Measurements from ENCODE around the gene CARM1. TPM values are rescaled to one million over a fixed set of nuclear protein-coding genes. Genes with fewer than 3 reads are reported as not detected.
A peak's percentile ranks its signal among the peaks of the same experiment; 100 is the strongest.

Gene CARM1
- total and polyA plus RNA-seq, 7 experiments from 2014 or later: 0.69 to 43.1 (median 25.5) TPM

GRCh38 chr19:10842788-10843187 lies 28.6 kb upstream of the CARM1 start:
- POLR2A ChIA-PET: interaction anchor here (0.6 kb wide), 1 partner anchor 115 kb away, joined by 5 read pairs; no protein-coding TSS in a partner anchor
- Mint-ChIP-seq H3K27ac (no peak overlapping the region), H3K27me3 (no peaks in the 10 kb centered on the region), H3K9me3 (peaks cover 0 to 15% (median 6%) of the 10 kb centered on the region in 11 donors), H3K4me1 (peaks cover 0 to 6% (median 0%) of the 10 kb centered on the region in 7 donors), H3K36me3 (peaks cover 4 to 6% (median 5%) of the 10 kb centered on the region in 5 donors), H3K4me3 (no peak overlapping the region)
- CTCF ChIA-PET: interaction anchor here (1.3 kb wide), 1 partner anchor 22 kb away, joined by 4 read pairs; no protein-coding TSS in a partner anchor
- Histone ChIP-seq H3K27me3 (ENCODE audit: control insufficient read depth in 2 of 2, insufficient read depth in 2 of 2, low read length in 2 of 2) (no peaks in the 10 kb centered on the region), H3K36me3 (ENCODE audit: control insufficient read depth in 2 of 3, insufficient read depth in 3 of 3, low read length in 3 of 3) (no peaks in the 10 kb centered on the region), H3K9me3 (ENCODE audit: control insufficient read depth in 2 of 3, low read length in 3 of 3) (peaks cover 0 to 7% (median 0%) of the 10 kb centered on the region in 3 experiments), H3K4me1 (ENCODE audit: control insufficient read depth in 2 of 2, insufficient read depth in 2 of 2, low read length in 2 of 2) (peaks cover 0 to 4% of the 10 kb centered on the region in 2 donors), H3K4me3 (ENCODE audit: low read length) (no peak overlapping the region), H3K27ac (ENCODE audit: low read depth, low read length) (no peak overlapping the region)
- DNase-seq (no peak), ATAC-seq (no peak)
- intact Hi-C loops (cut with micrococcal nuclease): no loop called here

DNA sequence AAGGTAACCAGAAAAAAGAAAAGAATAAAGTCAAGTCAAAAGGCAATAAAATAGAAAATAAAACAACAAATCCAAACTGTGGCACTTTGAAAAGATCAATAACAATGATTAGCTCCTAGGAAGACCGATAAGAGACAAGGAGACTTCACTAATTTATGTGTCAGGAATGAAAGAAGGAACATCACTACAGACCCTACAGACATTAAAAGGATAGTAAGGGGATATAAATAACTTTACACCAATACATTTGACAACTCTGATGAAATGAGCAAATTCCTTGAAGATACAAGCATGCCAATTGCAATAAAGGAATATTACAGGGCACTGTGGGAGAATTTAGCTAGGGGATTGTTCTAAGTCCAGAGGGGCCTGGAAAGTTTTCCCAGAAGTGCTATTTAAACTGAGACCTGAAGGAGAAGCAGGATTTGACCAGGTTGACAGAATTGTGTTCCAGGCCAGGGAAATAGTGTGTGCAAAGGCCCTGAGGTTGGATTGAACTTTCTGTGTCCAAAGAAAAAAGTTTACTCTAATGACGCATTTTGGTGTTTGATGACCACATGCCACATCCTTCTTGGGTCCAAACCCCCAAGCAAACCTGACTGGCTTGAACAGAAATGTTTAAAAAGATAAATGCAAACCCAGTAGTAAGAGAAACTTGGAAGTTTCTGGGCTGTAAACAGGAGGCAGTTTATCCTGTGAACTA lies 24.7 kb upstream of the CARM1 start:
- CTCF ChIA-PET: interaction anchor here (1.2 to 1.5 kb wide), 2 partner anchors 18 to 19 kb away, joined by 4 read pairs; no protein-coding TSS in a partner anchor
- POLR2A ChIA-PET: interaction anchor here (0.5 to 2.0 kb wide), 3 partner anchors 11 to 1461 kb away, joined by 3 to 7 read pairs (median 3); partner anchors contain the start of gene TMED1
- ATAC-seq: no peak
- no peak for DNase-seq
- no peak overlapping the region for H3K27ac ChIP-seq (ENCODE audit: low read depth, low read length)
- no peaks in the 10 kb centered on the region for H3K36me3 ChIP-seq (ENCODE audit: control insufficient read depth in 2 of 3, insufficient read depth in 3 of 3, low read length in 3 of 3)
- peaks cover 4 to 9% (median 5%) of the 10 kb centered on the region in 5 donors for H3K36me3 Mint-ChIP-seq
- H3K27me3 ChIP-seq (ENCODE audit: control insufficient read depth in 2 of 2, insufficient read depth in 2 of 2, low read length in 2 of 2): no peaks in the 10 kb centered on the region
- peaks cover 0 to 5% of the 10 kb centered on the region in 2 donors for H3K4me1 ChIP-seq (ENCODE audit: control insufficient read depth in 2 of 2, insufficient read depth in 2 of 2, low read length in 2 of 2)
- intact Hi-C loops (cut with micrococcal nuclease): no loop called here
- peaks cover 0 to 15% (median 5%) of the 10 kb centered on the region in 11 donors for H3K9me3 Mint-ChIP-seq
- H3K4me3 Mint-ChIP-seq: peak overlapping the region in 3 of 10 donors; percentile 13 to 36 (median 23)
- H3K9me3 ChIP-seq (ENCODE audit: control insufficient read depth in 2 of 3, low read length in 3 of 3): peaks cover 0 to 7% (median 0%) of the 10 kb centered on the region in 3 experiments
- peaks cover 4 to 12% (median 7%) of the 10 kb centered on the region in 7 donors for H3K4me1 Mint-ChIP-seq
- no peak overlapping the region for H3K27ac Mint-ChIP-seq
- H3K4me3 ChIP-seq (ENCODE audit: low read length): no peak overlapping the region
- H3K27me3 Mint-ChIP-seq: no peaks in the 10 kb centered on the region

- peaks cover 0 to 5% of the 10 kb centered on the region in 2 donors for H3K4me1 ChIP-seq (ENCODE audit: control insufficient read depth in 2 of 2, insufficient read depth in 2 of 2, low read length in 2 of 2)
- intact Hi-C loops (cut with micrococcal nuclease): no loop called here
- peak within 1 kb of the TSS; percentile 66 to 87 (median 78) for H3K4me3 Mint-ChIP-seq
- DNase-seq (no peak), ATAC-seq (peak; percentile 76)
- POLR2A ChIA-PET: no interaction called here
- no peaks in the 10 kb centered on the region for H3K36me3 ChIP-seq (ENCODE audit: control insufficient read depth in 2 of 3, insufficient read depth in 3 of 3, low read length in 3 of 3)
- H3K4me1 Mint-ChIP-seq: peaks cover 4 to 14% (median 8%) of the 10 kb centered on the region in 7 donors
- H3K27me3 Mint-ChIP-seq: no peaks in the 10 kb centered on the region
- no peak within 1 kb of the TSS for H3K27ac ChIP-seq (ENCODE audit: low read depth, low read length)
- CTCF ChIA-PET: no interaction called here
- H3K9me3 ChIP-seq (ENCODE audit: control insufficient read depth in 2 of 3, low read length in 3 of 3): peaks cover 0 to 7% (median 0%) of the 10 kb centered on the region in 3 experiments
- peaks cover 4 to 9% (median 5%) of the 10 kb centered on the region in 5 donors for H3K36me3 Mint-ChIP-seq
- H3K4me3 ChIP-seq (ENCODE audit: low read length): peak within 1 kb of the TSS; percentile 27
- peaks cover 0 to 15% (median 5%) of the 10 kb centered on the region in 11 donors for H3K9me3 Mint-ChIP-seq
- H3K27ac Mint-ChIP-seq: peak within 1 kb of the TSS in 8 of 9 donors; percentile 61 to 83 (median 76)
- no peaks in the 10 kb centered on the region for H3K27me3 ChIP-seq (ENCODE audit: control insufficient read depth in 2 of 2, insufficient read depth in 2 of 2, low read length in 2 of 2)
Observed at GRCh38 chr19:10848230-10848856, 23.0 kb upstream of the CARM1 start, which contains the start of gene C19orf38. Gene C19orf38, plus strand, starts transcription at chr19:10848415. Its CDS starts 94 bp downstream, at chr19:10848509.

GRCh38 chr19:10850631-10851030 lies 20.7 kb upstream of the CARM1 start:
- no peak for DNase-seq
- peaks cover 0 to 5% of the 10 kb centered on the region in 2 donors for H3K4me1 ChIP-seq (ENCODE audit: control insufficient read depth in 2 of 2, insufficient read depth in 2 of 2, low read length in 2 of 2)
- H3K4me3 ChIP-seq (ENCODE audit: low read length): no peak overlapping the region
- intact Hi-C loops (cut with micrococcal nuclease): no loop called here
- ChIA-PET CTCF (interaction anchor here (1.1 kb wide), 1 partner anchor 14 kb away, joined by 3 read pairs; no protein-coding TSS in a partner anchor), POLR2A (no interaction called here)
- Mint-ChIP-seq H3K27ac (no peak overlapping the region), H3K27me3 (no peaks in the 10 kb centered on the region), H3K9me3 (peaks cover 0 to 11% (median 5%) of the 10 kb centered on the region in 11 donors), H3K4me1 (peaks cover 4 to 12% (median 8%) of the 10 kb centered on the region in 7 donors), H3K4me3 (no peak overlapping the region), H3K36me3 (peaks cover 4 to 9% (median 5%) of the 10 kb centered on the region in 5 donors)
- ATAC-seq: no peak
- peaks cover 0 to 7% (median 0%) of the 10 kb centered on the region in 3 experiments for H3K9me3 ChIP-seq (ENCODE audit: control insufficient read depth in 2 of 3, low read length in 3 of 3)
- H3K27ac ChIP-seq (ENCODE audit: low read depth, low read length): no peak overlapping the region
- H3K27me3 ChIP-seq (ENCODE audit: control insufficient read depth in 2 of 2, insufficient read depth in 2 of 2, low read length in 2 of 2): no peaks in the 10 kb centered on the region
- no peaks in the 10 kb centered on the region for H3K36me3 ChIP-seq (ENCODE audit: control insufficient read depth in 2 of 3, insufficient read depth in 3 of 3, low read length in 3 of 3)

- Histone ChIP-seq H3K36me3 (ENCODE audit: control insufficient read depth in 2 of 3, insufficient read depth in 3 of 3, low read length in 3 of 3) (no peaks in the 10 kb centered on the region), H3K27ac (ENCODE audit: low read depth, low read length) (no peak overlapping the region), H3K9me3 (ENCODE audit: control insufficient read depth in 2 of 3, low read length in 3 of 3) (no peaks in the 10 kb centered on the region), H3K27me3 (ENCODE audit: control insufficient read depth in 2 of 2, insufficient read depth in 2 of 2, low read length in 2 of 2) (no peaks in the 10 kb centered on the region), H3K4me3 (ENCODE audit: low read length) (no peak overlapping the region), H3K4me1 (ENCODE audit: control insufficient read depth in 2 of 2, insufficient read depth in 2 of 2, low read length in 2 of 2) (peaks cover 0 to 5% of the 10 kb centered on the region in 2 donors)
- H3K4me3 Mint-ChIP-seq: no peak overlapping the region
- peaks cover 4 to 13% (median 8%) of the 10 kb centered on the region in 7 donors for H3K4me1 Mint-ChIP-seq
- H3K9me3 Mint-ChIP-seq: no peaks in the 10 kb centered on the region
- ATAC-seq (no peak), DNase-seq (no peak)
- H3K27ac Mint-ChIP-seq: peak overlapping the region in 1 of 9 donors; percentile 65
- H3K36me3 Mint-ChIP-seq: peaks cover 0 to 4% (median 0%) of the 10 kb centered on the region in 5 donors
- intact Hi-C loops (cut with micrococcal nuclease): no loop called here
- ChIA-PET POLR2A (interaction anchor here (1.2 kb wide), 1 partner anchor 16 kb away, joined by 3 read pairs; the partner anchor contains the start of gene TMED1), CTCF (interaction anchor here (0.6 kb wide), 2 partner anchors 16 to 107 kb away, joined by 3 to 6 read pairs; partner anchors contain the start of gene TMED1)
- no peaks in the 10 kb centered on the region for H3K27me3 Mint-ChIP-seq
Observed at GRCh38 chr19:10852098-10852800, 19.1 kb upstream of the CARM1 start.

DNA sequence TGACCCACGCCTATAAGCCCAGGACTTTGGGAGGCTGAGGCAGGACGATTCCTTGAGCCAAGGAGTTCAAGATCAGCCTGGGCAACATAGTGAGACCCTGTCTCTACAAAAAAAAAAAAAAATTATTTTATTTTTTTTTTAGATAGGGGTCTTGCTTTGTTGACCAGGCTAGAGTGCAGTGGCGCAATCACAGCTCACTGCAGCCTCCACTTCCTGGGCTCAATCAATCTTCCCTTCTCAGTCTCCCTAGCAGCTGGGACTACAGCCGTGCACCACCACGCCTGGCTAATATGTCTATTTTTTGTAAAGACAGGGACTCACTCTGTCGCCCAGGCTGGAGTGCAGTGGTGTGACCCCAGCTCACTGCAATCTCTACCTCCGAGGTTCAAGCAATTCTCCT lies 18.4 kb upstream of the CARM1 start:
- intact Hi-C loops (cut with micrococcal nuclease): no loop called here
- ATAC-seq: no peak

More for the DNA sequence above, 18.4 kb upstream of the CARM1 start:
- Histone ChIP-seq H3K9me3 (ENCODE audit: control insufficient read depth in 2 of 3, low read length in 3 of 3) (no peaks in the 10 kb centered on the region), H3K27ac (ENCODE audit: low read depth, low read length) (no peak overlapping the region), H3K4me1 (ENCODE audit: control insufficient read depth in 2 of 2, insufficient read depth in 2 of 2, low read length in 2 of 2) (no peaks in the 10 kb centered on the region), H3K4me3 (ENCODE audit: low read length) (no peak overlapping the region), H3K36me3 (ENCODE audit: control insufficient read depth in 2 of 3, insufficient read depth in 3 of 3, low read length in 3 of 3) (no peaks in the 10 kb centered on the region), H3K27me3 (ENCODE audit: control insufficient read depth in 2 of 2, insufficient read depth in 2 of 2, low read length in 2 of 2) (no peaks in the 10 kb centered on the region)
- no peak for DNase-seq
- H3K4me3 Mint-ChIP-seq: no peak overlapping the region
- peaks cover 4 to 13% (median 8%) of the 10 kb centered on the region in 7 donors for H3K4me1 Mint-ChIP-seq
- POLR2A ChIA-PET: interaction anchor here (1.2 kb wide), 1 partner anchor 17 kb away, joined by 3 read pairs; the partner anchor contains the start of gene TMED1
- CTCF ChIA-PET: interaction anchor here (0.6 to 0.7 kb wide), 2 partner anchors 13 to 106 kb away, joined by 4 to 6 read pairs; no protein-coding TSS in a partner anchor
- H3K27me3 Mint-ChIP-seq: no peaks in the 10 kb centered on the region
- no peaks in the 10 kb centered on the region for H3K9me3 Mint-ChIP-seq
- peaks cover 0 to 4% (median 0%) of the 10 kb centered on the region in 5 donors for H3K36me3 Mint-ChIP-seq
- no peak overlapping the region for H3K27ac Mint-ChIP-seq
